Keratinocyte (primary cell): ENCODE results near the gene AAMP. TPM values are rescaled to one million over a fixed set of nuclear protein-coding genes. Genes with fewer than 3 reads are reported as not detected.

Source experiments
- DNase-seq: peaks from one replicate; pipeline ENCODE4 v3.0.0-alpha.2; 2011; ENCODE audit warnings: low read depth, missing footprints, low spot score
- FAIRE-seq: peaks from 2 replicates; lab custom pipeline; 2011; peaks lifted over from hg19 to GRCh38; lab: Jason Lieb, UNC
- H2AFZ ChIP-seq: 2 replicates; pipeline ENCODE4 v1.6.0; 2012; ENCODE audit warnings: low read length, control low read depth, inconsistent platforms; ENCODE audit not compliant: control insufficient read depth
- H3K27ac ChIP-seq: 2 replicates; pipeline ENCODE4 v1.5.1; 2011; ENCODE audit warnings: low read length; ENCODE audit not compliant: control insufficient read depth, insufficient read depth
- H3K27me3 ChIP-seq: 3 replicates; pipeline ENCODE4 v1.6.0; 2011; ENCODE audit warnings: low read length; ENCODE audit not compliant: control insufficient read depth, insufficient read depth; ENCODE audit errors: extremely low read depth
- H3K36me3 ChIP-seq, 2 experiments: 2 replicates in 1 of 2; 3 replicates in 1 of 2; pipeline ENCODE4 v1.5.1; 2011; ENCODE audit warnings: low read length in 2 of 2, mild to moderate bottlenecking in 1 of 2; ENCODE audit not compliant: control insufficient read depth in 2 of 2, insufficient read depth in 2 of 2; ENCODE audit errors: extremely low read depth in 1 of 2
- H3K4me1 ChIP-seq: 3 replicates; pipeline ENCODE4 v1.5.1; 2011; ENCODE audit warnings: low read length; ENCODE audit not compliant: control insufficient read depth, insufficient read depth; ENCODE audit errors: extremely low read depth
- H3K4me2 ChIP-seq: 3 replicates; pipeline ENCODE4 v1.6.0; 2011; ENCODE audit warnings: low read depth, low read length; ENCODE audit not compliant: control insufficient read depth, insufficient read depth; ENCODE audit errors: extremely low read depth
- H3K4me3 ChIP-seq, 3 experiments: fragments of 200-600 bp in 1 of 3; sonication (generic) in 1 of 3; 2 replicates in 2 of 3; 3 replicates in 1 of 3; pipeline ENCODE4 v1.5.1; 2011 to 2016; ENCODE audit warnings: low read length in 3 of 3, mild to moderate bottlenecking in 3 of 3, control low read depth in 2 of 3, inconsistent platforms in 1 of 3, low read depth in 1 of 3, mixed read lengths in 1 of 3, mixed run types in 1 of 3, moderate library complexity in 1 of 3; ENCODE audit not compliant: control insufficient read depth in 2 of 3, insufficient read depth in 2 of 3; ENCODE audit errors: extremely low read depth in 1 of 3
- H3K79me2 ChIP-seq: 2 replicates; pipeline ENCODE4 v1.6.0; 2012; ENCODE audit warnings: low read length; ENCODE audit not compliant: control insufficient read depth, insufficient read depth
- H3K9ac ChIP-seq: 3 replicates; pipeline ENCODE4 v1.6.0; 2011; ENCODE audit warnings: low read length; ENCODE audit not compliant: control insufficient read depth, insufficient read depth; ENCODE audit errors: extremely low read depth
- H3K9me1 ChIP-seq: 3 replicates; pipeline ENCODE4 v1.6.0; 2011; ENCODE audit warnings: low read length; ENCODE audit not compliant: control insufficient read depth, insufficient read depth; ENCODE audit errors: extremely low read depth
- H3K9me3 ChIP-seq: 2 replicates; pipeline ENCODE4 v1.5.1; 2012; ENCODE audit warnings: low read depth, low read length; ENCODE audit not compliant: control insufficient read depth
- H4K20me1 ChIP-seq: 3 replicates; pipeline ENCODE4 v1.6.0; 2011; ENCODE audit warnings: low read length; ENCODE audit not compliant: control insufficient read depth, insufficient read depth; ENCODE audit errors: extremely low read depth
- EZH2 ChIP-seq: IDR thresholded peaks from one replicate; pipeline ENCODE4 v1.6.1; 2012; ENCODE audit warnings: inconsistent platforms, mild to moderate bottlenecking, low read length, moderate library complexity
- dilution Hi-C: fragments of 300-500 bp; cut with MboI; formaldehyde crosslinking; loops from one replicate; pipeline ENCODE4 v1.7.0; 2020; ENCODE audit warnings: low sequenced_read_pairs; ENCODE audit not compliant: extremely low pct_ligation_motif_present
- polyA plus RNA-seq, 5 experiments: library from polyadenylated mRNA; depleted of rRNA in 3 of 5; stranded (reverse) in 3 of 5; stranded (forward) in 1 of 5; unstranded in 1 of 5; fragments of >200 nt; gene quantifications; 1 replicate in 1 of 5; 2 replicates in 3 of 5; 3 replicates in 1 of 5; pipeline versions ENCODE4 v1.2.1 to v1.2.3, GENCODE V29; 2011 to 2012; ENCODE audit warnings: missing spikeins in 2 of 5, low read depth in 1 of 5, low replicate concordance in 1 of 5
- TF ChIP-seq, protein P1 (sequence below), 3 experiments: IDR thresholded peaks in 1 of 3; conservative IDR thresholded peaks in 1 of 3; optimal IDR thresholded peaks in 1 of 3; 2 replicates in 2 of 3; 3 replicates in 1 of 3; pipeline versions ENCODE3 to v1.5.1; 2011; ENCODE audit warnings: low read length in 3 of 3, mild to moderate bottlenecking in 3 of 3, moderate library complexity in 2 of 3, control low read depth in 1 of 3, inconsistent platforms in 1 of 3; ENCODE audit not compliant: insufficient read depth in 2 of 3; ENCODE audit errors: extremely low read depth in 1 of 3

The AAMP gene
- polyA plus RNA-seq, 1 donor (not counting 4 experiments of a cell fraction or from before 2014, with no cell fraction given) = 78.4 TPM

DNA sequence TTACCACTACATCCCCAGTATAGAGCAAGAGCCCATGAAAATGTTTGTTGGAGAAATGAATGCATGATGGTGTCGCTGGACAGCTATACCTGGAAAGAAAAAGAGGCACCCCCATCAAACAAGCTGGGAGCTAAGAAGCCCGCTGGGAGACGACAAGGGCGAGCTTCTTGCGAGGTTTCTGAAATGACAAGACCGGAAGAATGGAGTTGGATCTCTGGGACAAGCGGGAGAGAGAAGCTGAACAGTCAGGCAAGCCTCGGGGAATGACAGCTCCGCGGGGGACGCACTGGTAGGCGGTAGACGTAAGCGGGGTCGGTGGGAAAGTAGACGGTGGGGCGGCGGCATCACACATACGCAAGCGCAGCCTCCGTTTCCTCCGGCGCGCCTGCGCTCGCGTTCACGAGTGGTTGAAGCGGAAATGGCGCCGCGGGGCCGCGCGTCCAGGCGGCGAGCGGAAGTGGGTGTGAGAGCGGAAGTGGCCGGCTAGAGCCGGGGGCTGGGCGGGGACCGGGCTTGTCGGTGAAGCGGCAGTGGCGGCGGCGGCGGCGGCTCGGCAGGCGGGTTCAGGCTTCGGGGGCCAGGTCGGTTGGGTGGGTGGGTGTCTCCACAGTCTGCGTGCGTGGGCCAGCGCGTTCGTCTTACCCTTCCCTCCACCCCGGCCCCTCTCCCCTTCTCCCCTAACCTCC, 53.1 kb downstream of the AAMP start, which contains the start of gene ARPC2:
Gene ARPC2 (plus strand): TSS at position 516 of the 686 bp plus-strand sequence. CDS start 282 bp downstream, outside the sequence.
- Histone ChIP-seq H4K20me1 (peaks cover 14% of the 10 kb centered on the region), H3K79me2 (peaks cover 46% of the 10 kb centered on the region), H3K27ac (peak within 1 kb of the TSS; percentile 92), H3K4me2 (peak within 1 kb of the TSS; percentile 80), H3K36me3 (peaks cover 4 to 12% of the 10 kb centered on the region in 2 experiments), H3K9ac (peak within 1 kb of the TSS; percentile 94), H3K4me3 (peak within 1 kb of the TSS; percentile 90 to 97 (median 96)), H3K27me3 (no peaks in the 10 kb centered on the region), H3K9me3 (no peaks in the 10 kb centered on the region), H3K9me1 (peaks cover 3% of the 10 kb centered on the region), H3K4me1 (peaks cover 32% of the 10 kb centered on the region), H2AFZ (peak within 1 kb of the TSS; percentile 96)
- TF ChIP-seq, protein P1, sequence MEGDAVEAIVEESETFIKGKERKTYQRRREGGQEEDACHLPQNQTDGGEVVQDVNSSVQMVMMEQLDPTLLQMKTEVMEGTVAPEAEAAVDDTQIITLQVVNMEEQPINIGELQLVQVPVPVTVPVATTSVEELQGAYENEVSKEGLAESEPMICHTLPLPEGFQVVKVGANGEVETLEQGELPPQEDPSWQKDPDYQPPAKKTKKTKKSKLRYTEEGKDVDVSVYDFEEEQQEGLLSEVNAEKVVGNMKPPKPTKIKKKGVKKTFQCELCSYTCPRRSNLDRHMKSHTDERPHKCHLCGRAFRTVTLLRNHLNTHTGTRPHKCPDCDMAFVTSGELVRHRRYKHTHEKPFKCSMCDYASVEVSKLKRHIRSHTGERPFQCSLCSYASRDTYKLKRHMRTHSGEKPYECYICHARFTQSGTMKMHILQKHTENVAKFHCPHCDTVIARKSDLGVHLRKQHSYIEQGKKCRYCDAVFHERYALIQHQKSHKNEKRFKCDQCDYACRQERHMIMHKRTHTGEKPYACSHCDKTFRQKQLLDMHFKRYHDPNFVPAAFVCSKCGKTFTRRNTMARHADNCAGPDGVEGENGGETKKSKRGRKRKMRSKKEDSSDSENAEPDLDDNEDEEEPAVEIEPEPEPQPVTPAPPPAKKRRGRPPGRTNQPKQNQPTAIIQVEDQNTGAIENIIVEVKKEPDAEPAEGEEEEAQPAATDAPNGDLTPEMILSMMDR (optimal IDR thresholded peaks at IDR 0.05 in 1 of 3, IDR thresholded peaks at IDR 0.05 in 1 of 3, conservative IDR thresholded peaks at IDR 0.05 in 1 of 3; ENCODE audit: extremely low read depth in 1 of 3, insufficient read depth in 2 of 3, low read length in 3 of 3) = no peak
- no peak for TF ChIP-seq EZH2
- dilution Hi-C loops = no loop called here
- FAIRE-seq = no peak
- no peak for DNase-seq

DNA sequence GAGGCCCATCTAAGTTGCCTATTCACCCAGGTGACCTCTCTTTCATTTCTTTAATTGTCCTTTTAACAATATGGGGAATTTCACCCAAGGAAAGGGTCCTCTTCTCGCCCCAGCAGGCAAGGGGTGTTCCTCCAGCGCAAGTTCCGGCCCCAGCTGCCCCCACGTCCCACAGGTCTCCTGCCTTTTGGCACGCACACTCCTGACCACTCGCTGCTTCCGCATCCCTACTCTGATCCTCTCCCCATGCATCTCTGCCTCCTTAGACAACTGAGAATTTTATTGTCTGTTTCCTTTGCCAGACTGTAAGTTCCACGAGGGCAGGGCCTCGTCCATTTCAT, 53.6 kb downstream of the AAMP start:
- Histone ChIP-seq H3K36me3 (peaks cover 4 to 7% of the 10 kb centered on the region in 2 experiments), H3K79me2 (peaks cover 41% of the 10 kb centered on the region), H4K20me1 (peaks cover 9% of the 10 kb centered on the region), H3K9ac (peak overlapping the region; percentile 94), H3K9me1 (peaks cover 1% of the 10 kb centered on the region), H3K27me3 (no peaks in the 10 kb centered on the region), H3K27ac (peak overlapping the region; percentile 92), H3K4me3 (peak overlapping the region; percentile 90 to 96 (median 94)), H2AFZ (peak overlapping the region; percentile 96), H3K4me2 (peak overlapping the region; percentile 80), H3K4me1 (peaks cover 27% of the 10 kb centered on the region), H3K9me3 (no peaks in the 10 kb centered on the region)
- DNase-seq = no peak
- TF ChIP-seq, protein P1 (optimal IDR thresholded peaks at IDR 0.05 in 1 of 3, IDR thresholded peaks at IDR 0.05 in 1 of 3, conservative IDR thresholded peaks at IDR 0.05 in 1 of 3; ENCODE audit: extremely low read depth in 1 of 3, insufficient read depth in 2 of 3, low read length in 3 of 3) = no peak
- no peak for TF ChIP-seq EZH2
- dilution Hi-C loops = no loop called here
- FAIRE-seq = no peak

Other genes with a start within 250 kb of the AAMP start
- not detected in 3 replicates for gene RUFY4, start 200.9 kb downstream of the AAMP start, polyA plus RNA-seq
- 1.4 to 2.9 TPM (median 1.5 TPM) in 3 replicates for gene CXCR2, start 144.1 kb downstream of the AAMP start, polyA plus RNA-seq
- 12.7 to 23.5 TPM (median 14.5 TPM) in 3 replicates for gene CXCR1, start 103.2 kb downstream of the AAMP start, polyA plus RNA-seq
- gene ARPC2, start 52.9 kb downstream of the AAMP start, polyA plus RNA-seq = 945 to 1,145 TPM (median 1,121 TPM) in 3 replicates
- gene GPBAR1, start 9.1 kb downstream of the AAMP start, polyA plus RNA-seq = 0.10 to 0.18 TPM (median 0.12 TPM) in 3 replicates
- gene PNKD, start 382 bp upstream of the AAMP start, polyA plus RNA-seq = 21.8 to 36.2 TPM (median 22.8 TPM) in 3 replicates
- gene TMBIM1, start 22.4 kb upstream of the AAMP start, polyA plus RNA-seq = 609 to 905 TPM (median 751 TPM) in 3 replicates
- gene CATIP, start 86.7 kb upstream of the AAMP start, polyA plus RNA-seq = not detected in 3 replicates
- gene SLC11A1, start 112.1 kb upstream of the AAMP start, polyA plus RNA-seq = 0.46 to 1.2 TPM (median 0.70 TPM) in 3 replicates
- gene CTDSP1, start 129.7 kb upstream of the AAMP start, polyA plus RNA-seq = 38.7 to 47.1 TPM (median 46.4 TPM) in 3 replicates
- not detected in 3 replicates for gene VIL1, start 149.0 kb upstream of the AAMP start, polyA plus RNA-seq